OCI-LY1 (cell line): ENCODE measurements around the gene NPLOC4.

Source experiments
- H2AFZ ChIP-seq: fragments of 200-600 bp; sonication (generic), shearing (Covaris generic); 2 replicates; pipeline ENCODE4 v1.6.0; 2014; ENCODE audit warnings: antibody characterized with exemption, mild to moderate bottlenecking, low read length
- H3F3A ChIP-seq: fragments of 200-600 bp; sonication (generic), shearing (Covaris generic); 2 replicates; pipeline ENCODE4 v1.6.0; 2014; ENCODE audit warnings: mild to moderate bottlenecking, antibody characterized with exemption, low read length, moderate library complexity; ENCODE audit not compliant: insufficient read depth
- H3K27ac ChIP-seq: fragments of 200-600 bp; sonication (generic); 2 replicates; pipeline ENCODE4 v1.5.1; 2014; ENCODE audit warnings: low read length, mixed run types, mild to moderate bottlenecking, low read depth; ENCODE audit not compliant: poor library complexity, severe bottlenecking
- H3K27me3 ChIP-seq: fragments of 200-600 bp; sonication (generic); 2 replicates; pipeline ENCODE4 v1.6.0; 2014; ENCODE audit warnings: antibody characterized with exemption, mild to moderate bottlenecking, low read length, moderate library complexity; ENCODE audit not compliant: insufficient read depth
- H3K36me3 ChIP-seq: fragments of 200-600 bp; sonication (generic); 2 replicates; pipeline ENCODE4 v1.6.1; 2014; ENCODE audit warnings: mild to moderate bottlenecking, antibody characterized with exemption, low read length, moderate library complexity, mixed read lengths; ENCODE audit not compliant: insufficient read depth
- H3K4me1 ChIP-seq: fragments of 200-600 bp; sonication (generic); 2 replicates; pipeline ENCODE4 v1.5.1; 2014; ENCODE audit warnings: mild to moderate bottlenecking, low read length, moderate library complexity; ENCODE audit not compliant: insufficient read depth, severe bottlenecking
- H3K4me2 ChIP-seq: fragments of 200-600 bp; sonication (generic), shearing (Covaris generic); 2 replicates; pipeline ENCODE4 v1.6.1; 2014; ENCODE audit warnings: low read length
- H3K4me3 ChIP-seq: fragments of 200-600 bp; sonication (generic); 2 replicates; pipeline ENCODE4 v1.5.1; 2014; ENCODE audit warnings: low read length, low read depth, mild to moderate bottlenecking, mixed read lengths; ENCODE audit not compliant: poor library complexity, severe bottlenecking
- H3K79me2 ChIP-seq: fragments of 200-600 bp; shearing (Covaris generic); 2 replicates; pipeline ENCODE4 v1.6.1; 2016; ENCODE audit warnings: mixed run types, low read length, mixed read lengths; ENCODE audit not compliant: insufficient read depth
- H3K9ac ChIP-seq: fragments of 200-600 bp; sonication (generic), shearing (Covaris generic); 2 replicates; pipeline ENCODE4 v1.6.1; 2014; ENCODE audit warnings: mild to moderate bottlenecking, low read length, mixed read lengths
- H3K9me2 ChIP-seq: fragments of 200-600 bp; sonication (generic), shearing (Covaris generic); 2 replicates; pipeline ENCODE4 v1.6.1; 2014; ENCODE audit warnings: low read depth, mild to moderate bottlenecking, low read length, mixed read lengths
- H3K9me3 ChIP-seq: fragments of 200-600 bp; shearing (Covaris generic); 2 replicates; pipeline ENCODE4 v1.6.1; 2014; ENCODE audit warnings: low read length, mixed read lengths
- H4K20me1 ChIP-seq: fragments of 200-600 bp; sonication (generic), shearing (Covaris generic); 2 replicates; pipeline ENCODE4 v1.6.0; 2016; ENCODE audit warnings: mild to moderate bottlenecking, low read length; ENCODE audit not compliant: insufficient read depth
- CTCF ChIP-seq: fragments of 200-600 bp; sonication (generic), shearing (Covaris generic); IDR thresholded peaks from 2 replicates; pipeline ENCODE4 v1.5.1; 2017; ENCODE audit warnings: mild to moderate bottlenecking, antibody characterized with exemption, low read length, moderate library complexity, mixed read lengths
- EZH2 ChIP-seq: fragments of 200-600 bp; sonication (generic), shearing (Covaris generic); IDR thresholded peaks from 2 replicates; pipeline ENCODE4 v1.8.0; 2017; ENCODE audit warnings: borderline replicate concordance, mixed run types, mild to moderate bottlenecking, antibody characterized with exemption, low read length, moderate library complexity, mixed read lengths

NPLOC4 gene

GRCh38 chr17:81512562-81513371 lies 124.1 kb downstream of the NPLOC4 start, which contains the start of gene ACTG1:
Gene ACTG1, minus strand, starts transcription at chr17:81512799. Its CDS starts 445 bp downstream, at chr17:81512354.
- Histone ChIP-seq H3K4me1 (peaks cover 67% of the 10 kb centered on the region), H2AFZ (no peak within 1 kb of the TSS), H3K4me2 (peak within 1 kb of the TSS; percentile 96), H3F3A (peaks cover 36% of the 10 kb centered on the region), H4K20me1 (no peaks in the 10 kb centered on the region), H3K9me3 (no peaks in the 10 kb centered on the region), H3K9me2 (no peaks in the 10 kb centered on the region), H3K27me3 (no peaks in the 10 kb centered on the region), H3K79me2 (peaks cover 6% of the 10 kb centered on the region; the same call in 1 of the 2 replicates), H3K36me3 (peaks cover 42% of the 10 kb centered on the region), H3K9ac (peak within 1 kb of the TSS; percentile 98), H3K27ac (peak within 1 kb of the TSS; percentile 96), H3K4me3 (peak within 1 kb of the TSS; percentile 99)
- TF ChIP-seq CTCF, result no peak
- TF ChIP-seq EZH2, result no peak

GRCh38 chr17:81511804-81512561 lies 124.9 kb downstream of the NPLOC4 start:
- H3K79me2 ChIP-seq, result peaks cover 6% of the 10 kb centered on the region; the same call in 1 of the 2 replicates
- TF ChIP-seq CTCF (no peak), EZH2 (no peak)
- no peaks in the 10 kb centered on the region for H3K9me3 ChIP-seq
- H3K27me3 ChIP-seq, result no peaks in the 10 kb centered on the region
- H3K36me3 ChIP-seq, result peaks cover 42% of the 10 kb centered on the region
- H3K9ac ChIP-seq, result peak overlapping the region; percentile 98
- peaks cover 40% of the 10 kb centered on the region for H3F3A ChIP-seq
- peak overlapping the region; percentile 71 for H3K27ac ChIP-seq
- no peaks in the 10 kb centered on the region for H4K20me1 ChIP-seq
- peak overlapping the region; percentile 99 for H3K4me3 ChIP-seq
- H3K9me2 ChIP-seq, result no peaks in the 10 kb centered on the region
- H2AFZ ChIP-seq, result no peak overlapping the region
- H3K4me1 ChIP-seq, result peaks cover 59% of the 10 kb centered on the region
- peak overlapping the region; percentile 78 for H3K4me2 ChIP-seq

GRCh38 chr17:81511554-81511803 lies 125.4 kb downstream of the NPLOC4 start:
- peak overlapping the region; percentile 98 for H3K9ac ChIP-seq
- no peaks in the 10 kb centered on the region for H3K9me3 ChIP-seq
- peaks cover 54% of the 10 kb centered on the region for H3K4me1 ChIP-seq
- H3K27ac ChIP-seq, result peak overlapping the region; percentile 71
- peaks cover 6% of the 10 kb centered on the region; the same call in 1 of the 2 replicates for H3K79me2 ChIP-seq
- peaks cover 42% of the 10 kb centered on the region for H3K36me3 ChIP-seq
- peaks cover 40% of the 10 kb centered on the region for H3F3A ChIP-seq
- no peaks in the 10 kb centered on the region for H3K27me3 ChIP-seq
- H3K4me3 ChIP-seq, result peak overlapping the region; percentile 99
- H3K4me2 ChIP-seq, result peak overlapping the region; percentile 78
- no peaks in the 10 kb centered on the region for H4K20me1 ChIP-seq
- TF ChIP-seq CTCF (no peak), EZH2 (no peak)
- H3K9me2 ChIP-seq, result no peaks in the 10 kb centered on the region
- H2AFZ ChIP-seq, result no peak overlapping the region
